BLaER1 (cell line): ENCODE measurements around the gene SNAP29.
"Not testable (repeated sequence)": the region's sequence is repeated elsewhere in the genome, so short reads cannot be mapped to it uniquely, and the experiment has no call there.

Experiments
- H3K27ac ChIP-seq: shearing (Covaris generic); formaldehyde crosslinking; 2 replicates; pipeline ENCODE4 v1.8.1; 2022
- H3K27me3 ChIP-seq: shearing (Covaris generic); formaldehyde crosslinking; 2 replicates; pipeline ENCODE4 v1.8.1; 2022
- H3K36me3 ChIP-seq: shearing (Covaris generic); formaldehyde crosslinking; 2 replicates; pipeline ENCODE4 v1.8.1; 2022
- H3K4me1 ChIP-seq: shearing (Covaris generic); formaldehyde crosslinking; 2 replicates; pipeline ENCODE4 v1.8.1; 2022
- H3K4me2 ChIP-seq: shearing (Covaris generic); formaldehyde crosslinking; 2 replicates; pipeline ENCODE4 v1.8.1; 2022
- H3K4me3 ChIP-seq: shearing (Covaris generic); formaldehyde crosslinking; 2 replicates; pipeline ENCODE4 v1.8.1; 2022
- H3K9ac ChIP-seq: shearing (Covaris generic); formaldehyde crosslinking; 2 replicates; pipeline ENCODE4 v1.8.1; 2022
- H3K9me3 ChIP-seq: shearing (Covaris generic); formaldehyde crosslinking; 2 replicates; pipeline ENCODE4 v1.8.1; 2022
- H4K20me1 ChIP-seq: shearing (Covaris generic); formaldehyde crosslinking; 2 replicates; pipeline ENCODE4 v1.8.1; 2022
- Cebpa-rat ChIP-seq: shearing (Covaris generic); IDR thresholded peaks from 2 replicates; pipeline ENCODE4 v1.8.1; 2022

SNAP29 gene

GRCh38 chr22:20928573-20928967 lies 69.8 kb downstream of the SNAP29 start:
- 0 out of 2 replicates have a peak, but pooled peaks cover 13% of the 10 kb centered on the region for H3K4me1 ChIP-seq

GRCh38 chr22:20930004-20930403 lies 71.2 kb downstream of the SNAP29 start:
- no peaks in the 10 kb centered on the region for H3K9me3 ChIP-seq
- H3K27me3 ChIP-seq, result no peaks in the 10 kb centered on the region
- H3K27ac ChIP-seq, result no peak overlapping the region
- no peak overlapping the region for H3K4me3 ChIP-seq
- TF ChIP-seq Cebpa-rat, result no peak
- H3K9ac ChIP-seq, result no peak overlapping the region
- no peaks in the 10 kb centered on the region for H3K4me1 ChIP-seq
- H3K36me3 ChIP-seq, result peaks cover 83% of the 10 kb centered on the region
- no peak overlapping the region for H3K4me2 ChIP-seq
- peaks cover 100% of the 10 kb centered on the region for H4K20me1 ChIP-seq

More at GRCh38 chr22:20928573-20928967, 69.8 kb downstream of the SNAP29 start:
- TF ChIP-seq Cebpa-rat, result no peak
- no peaks in the 10 kb centered on the region for H3K27me3 ChIP-seq
- H4K20me1 ChIP-seq, result peaks cover 100% of the 10 kb centered on the region
- no peak overlapping the region for H3K4me3 ChIP-seq
- no peaks in the 10 kb centered on the region for H3K9me3 ChIP-seq
- no peak overlapping the region for H3K4me2 ChIP-seq
- no peak overlapping the region for H3K9ac ChIP-seq
- H3K36me3 ChIP-seq, result peaks cover 83% of the 10 kb centered on the region
- no peak overlapping the region for H3K27ac ChIP-seq

- not testable (repeated sequence) for H3K27ac ChIP-seq, H3K27me3 ChIP-seq, H3K4me2 ChIP-seq, H3K9ac ChIP-seq, H3K4me1 ChIP-seq, H3K4me3 ChIP-seq, H3K9me3 ChIP-seq
- peaks cover 83% of the 10 kb centered on the region for H3K36me3 ChIP-seq
- H4K20me1 ChIP-seq, result peaks cover 100% of the 10 kb centered on the region
These were observed 71.6 kb downstream of the SNAP29 start for GRCh38 chr22:20930435-20930834.

- no peak overlapping the region for H3K27ac ChIP-seq
- H3K36me3 ChIP-seq, result peaks cover 83% of the 10 kb centered on the region
- H3K27me3 ChIP-seq, result no peaks in the 10 kb centered on the region
- H3K9ac ChIP-seq, result no peak overlapping the region
- no peak for TF ChIP-seq Cebpa-rat
- H3K4me1 ChIP-seq, result peaks cover 5% of the 10 kb centered on the region; the same call in 1 of the 2 replicates
- H4K20me1 ChIP-seq, result peaks cover 100% of the 10 kb centered on the region
- no peak overlapping the region for H3K4me3 ChIP-seq
- no peaks in the 10 kb centered on the region for H3K9me3 ChIP-seq
- no peak overlapping the region for H3K4me2 ChIP-seq
These were observed 72.4 kb downstream of the SNAP29 start for GRCh38 chr22:20931126-20931654.

GRCh38 chr22:20933910-20934309 lies 75.1 kb downstream of the SNAP29 start:
- H3K27me3 ChIP-seq, result no peaks in the 10 kb centered on the region
- peaks cover 87% of the 10 kb centered on the region for H3K36me3 ChIP-seq
- no peak for TF ChIP-seq Cebpa-rat
- H4K20me1 ChIP-seq, result peaks cover 100% of the 10 kb centered on the region
- H3K4me3 ChIP-seq, result no peak overlapping the region
- no peak overlapping the region for H3K4me2 ChIP-seq
- H3K9me3 ChIP-seq, result no peaks in the 10 kb centered on the region
- H3K4me1 ChIP-seq, result peaks cover 29% of the 10 kb centered on the region
- no peak overlapping the region for H3K9ac ChIP-seq
- no peak overlapping the region for H3K27ac ChIP-seq

- not testable (repeated sequence) for H3K27ac ChIP-seq, H3K27me3 ChIP-seq, H3K4me2 ChIP-seq, H3K4me3 ChIP-seq, H3K9me3 ChIP-seq, H3K9ac ChIP-seq
- Histone ChIP-seq H3K4me1 (peaks cover 40% of the 10 kb centered on the region), H4K20me1 (peaks cover 100% of the 10 kb centered on the region), H3K36me3 (peaks cover 87% of the 10 kb centered on the region)
These were observed 76.2 kb downstream of the SNAP29 start for GRCh38 chr22:20935049-20935448.

- not testable (repeated sequence) for H3K4me2 ChIP-seq, H3K9me3 ChIP-seq, H3K4me3 ChIP-seq, H3K27ac ChIP-seq, H3K9ac ChIP-seq, H3K27me3 ChIP-seq
- peaks cover 46% of the 10 kb centered on the region for H3K4me1 ChIP-seq
- H3K36me3 ChIP-seq, result peaks cover 87% of the 10 kb centered on the region
- H4K20me1 ChIP-seq, result peaks cover 100% of the 10 kb centered on the region
These were observed 77.2 kb downstream of the SNAP29 start for GRCh38 chr22:20935780-20936539.

- Histone ChIP-seq H3K4me1 (peaks cover 46% of the 10 kb centered on the region), H3K4me3 (no peak overlapping the region), H3K9ac (no peak overlapping the region), H3K36me3 (peaks cover 91% of the 10 kb centered on the region), H3K4me2 (peak overlapping the region; percentile 4; the same call in 1 of the 2 replicates), H3K27ac (no peak overlapping the region), H3K27me3 (no peaks in the 10 kb centered on the region), H4K20me1 (peaks cover 100% of the 10 kb centered on the region), H3K9me3 (no peaks in the 10 kb centered on the region)
- no peak for TF ChIP-seq Cebpa-rat
These were observed 78.4 kb downstream of the SNAP29 start for GRCh38 chr22:20937031-20937793.

- Histone ChIP-seq H4K20me1 (peaks cover 100% of the 10 kb centered on the region), H3K27ac (no peak overlapping the region), H3K4me3 (no peak overlapping the region), H3K36me3 (peaks cover 94% of the 10 kb centered on the region), H3K27me3 (no peaks in the 10 kb centered on the region), H3K4me2 (no peak overlapping the region; the same call in 1 of the 2 replicates), H3K9me3 (no peaks in the 10 kb centered on the region), H3K4me1 (peaks cover 46% of the 10 kb centered on the region), H3K9ac (no peak overlapping the region)
- no peak for TF ChIP-seq Cebpa-rat
These were observed 79.2 kb downstream of the SNAP29 start for GRCh38 chr22:20937794-20938671.

- Histone ChIP-seq H3K36me3 (peaks cover 91% of the 10 kb centered on the region), H4K20me1 (peaks cover 100% of the 10 kb centered on the region), H3K4me2 (peak overlapping the region; percentile 21; the same call in 1 of the 2 replicates), H3K4me1 (peaks cover 46% of the 10 kb centered on the region)
- not testable (repeated sequence) for H3K9ac ChIP-seq, H3K9me3 ChIP-seq, H3K27me3 ChIP-seq, H3K27ac ChIP-seq, H3K4me3 ChIP-seq
These were observed 80.8 kb downstream of the SNAP29 start for GRCh38 chr22:20939457-20940185.
